GM12891 (cell line): ENCODE measurements around the gene SLC13A5.

Experiments
- DNase-seq: peaks from one replicate; pipeline ENCODE4 v3.0.0; 2011; ENCODE audit warnings: low spot score; ENCODE audit not compliant: insufficient read length
- FAIRE-seq: peaks from 2 replicates; lab custom pipeline; 2011; peaks lifted over from hg19 to GRCh38; lab: Jason Lieb, UNC
- PAX5 ChIP-seq: IDR thresholded peaks from 2 replicates; pipeline ENCODE4 v1.6.1; 2011; ENCODE audit warnings: low read length, moderate library complexity, mild to moderate bottlenecking; ENCODE audit not compliant: insufficient read depth, severe bottlenecking
- POLR2A ChIP-seq: IDR thresholded peaks from 2 replicates; pipeline ENCODE4 v1.6.1; 2011; ENCODE audit warnings: low read depth, low read length, control low read depth
- POLR2AphosphoS5 ChIP-seq: IDR thresholded peaks from 2 replicates; pipeline ENCODE4 v1.6.1; 2011; ENCODE audit warnings: low read depth, low read length, control low read depth
- POU2F2 ChIP-seq: IDR thresholded peaks from 2 replicates; pipeline ENCODE4 v1.6.1; 2011; ENCODE audit warnings: low read depth, mild to moderate bottlenecking, control low read depth, low read length, moderate library complexity
- SPI1 ChIP-seq: IDR thresholded peaks from 2 replicates; pipeline ENCODE4 v1.6.1; 2011; ENCODE audit warnings: low read depth, low read length, control low read depth
- TAF1 ChIP-seq: IDR thresholded peaks from 2 replicates; pipeline ENCODE4 v1.6.1; 2011; ENCODE audit warnings: low read depth, low read length, control low read depth

SLC13A5 gene

GRCh38 chr17:6677946-6678345 is 35.2 kb downstream of the SLC13A5 start:
- TF ChIP-seq POLR2AphosphoS5 (no peak), PAX5 (no peak), SPI1 (no peak)
- FAIRE-seq (no peak), DNase-seq (no peak)

- TF ChIP-seq POLR2A: no peak
- no peak for TF ChIP-seq POU2F2
- no peak for TF ChIP-seq PAX5
- TF ChIP-seq SPI1: no peak
- TF ChIP-seq POLR2AphosphoS5: no peak
- no peak for TF ChIP-seq TAF1
- FAIRE-seq: peak; percentile 61
- peak; percentile 41 for DNase-seq
Measured at GRCh38 chr17:6677158-6677831, 35.9 kb downstream of the SLC13A5 start.

- DNase-seq (no peak), FAIRE-seq (no peak)
- TF ChIP-seq POLR2AphosphoS5: no peak
- no peak for TF ChIP-seq POLR2A
- no peak for TF ChIP-seq POU2F2
- TF ChIP-seq SPI1: no peak
- TF ChIP-seq PAX5: no peak
- TF ChIP-seq TAF1: no peak
Measured at GRCh38 chr17:6676802-6677157, 36.4 kb downstream of the SLC13A5 start.

GRCh38 chr17:6675201-6675825 is 37.9 kb downstream of the SLC13A5 start:
- DNase-seq (no peak), FAIRE-seq (no peak)
- TF ChIP-seq POLR2AphosphoS5 (no peak), TAF1 (no peak), PAX5 (no peak), POLR2A (no peak), POU2F2 (no peak), SPI1 (no peak)

- DNase-seq (no peak), FAIRE-seq (no peak)
- TF ChIP-seq POLR2A: no peak
- no peak for TF ChIP-seq SPI1
- TF ChIP-seq TAF1: no peak
- TF ChIP-seq PAX5: no peak
- no peak for TF ChIP-seq POU2F2
- TF ChIP-seq POLR2AphosphoS5: no peak
Measured at GRCh38 chr17:6674586-6674985, 38.6 kb downstream of the SLC13A5 start.

GRCh38 chr17:6671431-6671830 is 41.7 kb downstream of the SLC13A5 start:
- FAIRE-seq: no peak
- no peak for DNase-seq
- no peak for TF ChIP-seq PAX5
- no peak for TF ChIP-seq SPI1
- TF ChIP-seq TAF1: no peak

GRCh38 chr17:6670999-6671398 is 42.2 kb downstream of the SLC13A5 start:
- no peak for FAIRE-seq
- no peak for TF ChIP-seq PAX5
- TF ChIP-seq TAF1: no peak
- no peak for TF ChIP-seq POU2F2
- TF ChIP-seq POLR2AphosphoS5: no peak
- TF ChIP-seq POLR2A: no peak
- no peak for TF ChIP-seq SPI1
- DNase-seq: no peak

- DNase-seq (no peak), FAIRE-seq (no peak)
- TF ChIP-seq PAX5 (no peak), POU2F2 (no peak), TAF1 (no peak), POLR2A (no peak), SPI1 (no peak), POLR2AphosphoS5 (no peak)
Measured at GRCh38 chr17:6670571-6670970, 42.6 kb downstream of the SLC13A5 start.

GRCh38 chr17:6669479-6670212 is 43.5 kb downstream of the SLC13A5 start:
- FAIRE-seq (no peak), DNase-seq (no peak)
- TF ChIP-seq SPI1: no peak
- TF ChIP-seq POLR2A: no peak
- TF ChIP-seq POU2F2: no peak
- no peak for TF ChIP-seq PAX5
- TF ChIP-seq TAF1: no peak
- no peak for TF ChIP-seq POLR2AphosphoS5
